ENCODE results near the gene RAB31. TPM values are rescaled to one million over a fixed set of nuclear protein-coding genes. Genes with fewer than 3 reads are reported as not detected.
"Not testable (repeated sequence)": the region's sequence is repeated elsewhere in the genome, so short reads cannot be mapped to it uniquely, and the experiment has no call there.

RAB31 gene
- total RNA-seq, 6 donors from 2014 or later: 40.3 to 128 (median 95.8) TPM

- ATAC-seq (ENCODE audit: low FRiP score in 2 of 2) (no peak), DNase-seq (no peak)
- Histone ChIP-seq H3K4me1 (no peaks in the 10 kb centered on the region), H3K4me3 (no peak overlapping the region), H3K27ac (no peak overlapping the region), H3K9me3 (no peaks in the 10 kb centered on the region), H3K27me3 (no peaks in the 10 kb centered on the region), H3K36me3 (no peaks in the 10 kb centered on the region)
- WGBS, 2 donors: 91 to 95% methylated on average over 6 of the region's 6 CpGs
- TF ChIP-seq POLR2A (IDR thresholded peaks at IDR 0.05) (no peak), CTCF (IDR thresholded peaks at IDR 0.05) (no peak), EP300 (IDR thresholded peaks at IDR 0.05) (no peak), POLR2AphosphoS5 (IDR thresholded peaks at IDR 0.05) (no peak)
Observed at GRCh38 chr18:9894454-9895068, 186.5 kb downstream of the RAB31 start.

- H3K27ac ChIP-seq: no peak overlapping the region
- no peak for DNase-seq
- H3K36me3 ChIP-seq: no peaks in the 10 kb centered on the region
- H3K4me3 ChIP-seq: no peak overlapping the region
- no peaks in the 10 kb centered on the region for H3K27me3 ChIP-seq
- H3K9me3 ChIP-seq: no peaks in the 10 kb centered on the region
- no peaks in the 10 kb centered on the region for H3K4me1 ChIP-seq
- 91 to 96% methylated on average over 5 of the region's 5 CpGs for WGBS, 2 donors
- no peak for ATAC-seq (ENCODE audit: low FRiP score in 2 of 2)
- no peak for TF ChIP-seq EP300 (IDR thresholded peaks at IDR 0.05)
- no peak for TF ChIP-seq POLR2A (IDR thresholded peaks at IDR 0.05)
- no peak for TF ChIP-seq CTCF (IDR thresholded peaks at IDR 0.05)
- no peak for TF ChIP-seq POLR2AphosphoS5 (IDR thresholded peaks at IDR 0.05)
Observed at GRCh38 chr18:9897129-9897528, 189.0 kb downstream of the RAB31 start.

GRCh38 chr18:9897787-9898291 lies 189.7 kb downstream of the RAB31 start:
- 90 to 96% methylated on average over 10 of the region's 10 CpGs for WGBS, 2 donors
- H3K36me3 ChIP-seq; H3K27me3 ChIP-seq; H3K9me3 ChIP-seq; H3K27ac ChIP-seq; H3K4me3 ChIP-seq; DNase-seq; ATAC-seq (ENCODE audit: low FRiP score in 2 of 2); H3K4me1 ChIP-seq: not testable (repeated sequence)

- TF ChIP-seq EP300 (IDR thresholded peaks at IDR 0.05) (no peak), POLR2A (IDR thresholded peaks at IDR 0.05) (no peak), CTCF (IDR thresholded peaks at IDR 0.05) (no peak), POLR2AphosphoS5 (IDR thresholded peaks at IDR 0.05) (no peak)
- 71 to 75% methylated on average over 11 of the region's 11 CpGs for WGBS, 2 donors
- Histone ChIP-seq H3K27ac (no peak overlapping the region), H3K4me3 (no peak overlapping the region), H3K9me3 (no peaks in the 10 kb centered on the region), H3K4me1 (no peaks in the 10 kb centered on the region), H3K27me3 (no peaks in the 10 kb centered on the region), H3K36me3 (no peaks in the 10 kb centered on the region)
- ATAC-seq (ENCODE audit: low FRiP score in 2 of 2) (peak in 1 of 2 donors; percentile 36), DNase-seq (no peak)
Observed at GRCh38 chr18:9898792-9899549, 190.9 kb downstream of the RAB31 start.

- not testable (repeated sequence) for H3K27me3 ChIP-seq; DNase-seq; H3K27ac ChIP-seq; H3K4me1 ChIP-seq; ATAC-seq (ENCODE audit: low FRiP score in 2 of 2); H3K4me3 ChIP-seq; H3K9me3 ChIP-seq; H3K36me3 ChIP-seq
- WGBS, 2 donors: 80 to 93% methylated on average over 1 of the region's 1 CpG
Observed at GRCh38 chr18:9899550-9899930, 191.4 kb downstream of the RAB31 start.

GRCh38 chr18:9900699-9901098 lies 192.6 kb downstream of the RAB31 start:
- H3K9me3 ChIP-seq: no peaks in the 10 kb centered on the region
- 90% methylated on average over 7 of the region's 7 CpGs for WGBS, 2 donors
- H3K4me3 ChIP-seq: no peak overlapping the region
- H3K27me3 ChIP-seq: no peaks in the 10 kb centered on the region
- no peak for ATAC-seq (ENCODE audit: low FRiP score in 2 of 2)
- no peak overlapping the region for H3K27ac ChIP-seq
- no peak for DNase-seq
- TF ChIP-seq CTCF (IDR thresholded peaks at IDR 0.05) (no peak), POLR2A (IDR thresholded peaks at IDR 0.05) (no peak), EP300 (IDR thresholded peaks at IDR 0.05) (no peak), POLR2AphosphoS5 (IDR thresholded peaks at IDR 0.05) (no peak)
- no peaks in the 10 kb centered on the region for H3K4me1 ChIP-seq
- H3K36me3 ChIP-seq: no peaks in the 10 kb centered on the region

Data from upper lobe of left lung (tissue), 6 donors.